Upper lobe of left lung (tissue), 6 donors: Measurements from ENCODE around the gene SLC6A3. TPM values are rescaled to one million over a fixed set of nuclear protein-coding genes. Genes with fewer than 3 reads are reported as not detected.

Source experiments
- ATAC-seq, 2 donors: fragments of 200-7000 bp; cut with Tn5 transposase; one replicate each; pipeline ENCODE4 v1.9.1; 2022; ENCODE audit warnings: mild to moderate bottlenecking in 2 of 2, moderate library complexity in 2 of 2; ENCODE audit not compliant: low FRiP score in 2 of 2
- DNase-seq, 2 donors: peaks; one replicate each; pipeline ENCODE4 v3.0.0-alpha.2; 2019 to 2020
- H3K27ac ChIP-seq, 4 donors: fragments of 200-600 bp; sonication (generic); one replicate each; pipeline ENCODE4 v1.5.1; 2016 to 2019
- H3K27me3 ChIP-seq, 4 donors: fragments of 200-600 bp; sonication (generic); one replicate each; pipeline ENCODE4 v1.5.1; 2017 to 2019
- H3K36me3 ChIP-seq, 4 donors: fragments of 200-600 bp; sonication (generic); one replicate each; pipeline ENCODE4 v1.5.1; 2016 to 2019
- H3K4me1 ChIP-seq, 4 donors: fragments of 200-600 bp; sonication (generic); one replicate each; pipeline ENCODE4 v1.5.1; 2018 to 2019
- H3K4me3 ChIP-seq, 4 donors: fragments of 200-600 bp; sonication (generic); one replicate each; pipeline ENCODE4 v1.5.1; 2017 to 2019; ENCODE audit warnings: mild to moderate bottlenecking in 2 of 4, moderate library complexity in 1 of 4
- H3K9me3 ChIP-seq, 4 donors: fragments of 200-600 bp; sonication (generic); one replicate each; pipeline ENCODE4 v1.5.1; 2018 to 2019
- CTCF ChIP-seq, 6 experiments: fragments of 450-650 bp in 4 of 6; fragments of 200-600 bp in 2 of 6; sonication (generic) in 2 of 6; IDR thresholded peaks; one replicate each; pipeline ENCODE4 v1.5.1; 2016 to 2019; ENCODE audit warnings: antibody characterized with exemption in 6 of 6
- EP300 ChIP-seq, 4 donors: sonication (generic); formaldehyde crosslinking; IDR thresholded peaks; one replicate each; pipeline ENCODE4 v1.5.1; 2017; ENCODE audit warnings: antibody characterized with exemption in 4 of 4, control low read depth in 2 of 4
- POLR2A ChIP-seq, 4 donors: fragments of 450-650 bp; IDR thresholded peaks; one replicate each; pipeline ENCODE4 v1.5.1; 2016 to 2017; ENCODE audit warnings: antibody characterized with exemption in 4 of 4, mild to moderate bottlenecking in 2 of 4
- POLR2AphosphoS5 ChIP-seq, 2 donors: sonication (generic); formaldehyde crosslinking; IDR thresholded peaks; one replicate each; pipeline ENCODE4 v1.5.1; 2017; ENCODE audit warnings: antibody characterized with exemption in 2 of 2
- WGBS, 2 donors: methylation state at CpG; one replicate each; pipeline ENCODE4 v1.1.5; 2017 to 2018; 5-methylcytosine and 5-hydroxymethylcytosine counted together
- total RNA-seq, 6 donors: library from RNA; depleted of rRNA in 4 of 6; stranded (reverse); fragments of >200 nt in 4 of 6; gene quantifications; one replicate each; pipeline versions ENCODE4 v1.1.0 to v1.2.1, GENCODE V29; 2016 to 2021
- donor health status: DM: no; HTN: no; CAD: no; lungs with moderate emphysema.
- donor health status: DM: no; HTN: yes; CAD: no; lungs with severe emphysema.

SLC6A3 gene
- total RNA-seq, 6 donors from 2014 or later, result 0.15 to 1.2 (median 0.36) TPM; not detected in 2

GRCh38 chr5:1465966-1466471, 20.8 kb upstream of the SLC6A3 start:
- WGBS, 2 donors, result 96 to 97% methylated on average over 13 to 30 of the region's 30 CpGs
- H3K9me3 ChIP-seq, result no peaks in the 10 kb centered on the region
- DNase-seq (peak; percentile 18 to 65), ATAC-seq (no peak)
- H3K27me3 ChIP-seq, result no peaks in the 10 kb centered on the region
- no peak overlapping the region for H3K4me3 ChIP-seq
- no peak overlapping the region for H3K27ac ChIP-seq
- TF ChIP-seq POLR2AphosphoS5 (IDR thresholded peaks at IDR 0.05) (no peak), POLR2A (IDR thresholded peaks at IDR 0.05) (no peak), EP300 (IDR thresholded peaks at IDR 0.05) (no peak), CTCF (IDR thresholded peaks at IDR 0.05) (no peak)
- no peaks in the 10 kb centered on the region for H3K4me1 ChIP-seq
- H3K36me3 ChIP-seq, result peaks cover 36 to 88% (median 84%) of the 10 kb centered on the region in 4 donors

- Histone ChIP-seq H3K9me3 (no peaks in the 10 kb centered on the region), H3K27ac (no peak overlapping the region), H3K36me3 (peaks cover 28 to 86% (median 77%) of the 10 kb centered on the region in 4 donors), H3K27me3 (no peaks in the 10 kb centered on the region), H3K4me1 (no peaks in the 10 kb centered on the region), H3K4me3 (no peak overlapping the region)
- DNase-seq (no peak), ATAC-seq (no peak)
- 96 to 98% methylated on average over 22 of the region's 22 CpGs for WGBS, 2 donors
- TF ChIP-seq CTCF (IDR thresholded peaks at IDR 0.05) (no peak), EP300 (IDR thresholded peaks at IDR 0.05) (no peak), POLR2A (IDR thresholded peaks at IDR 0.05) (no peak), POLR2AphosphoS5 (IDR thresholded peaks at IDR 0.05) (no peak)
Measured at GRCh38 chr5:1465117-1465516, 19.9 kb upstream of the SLC6A3 start.

DNA sequence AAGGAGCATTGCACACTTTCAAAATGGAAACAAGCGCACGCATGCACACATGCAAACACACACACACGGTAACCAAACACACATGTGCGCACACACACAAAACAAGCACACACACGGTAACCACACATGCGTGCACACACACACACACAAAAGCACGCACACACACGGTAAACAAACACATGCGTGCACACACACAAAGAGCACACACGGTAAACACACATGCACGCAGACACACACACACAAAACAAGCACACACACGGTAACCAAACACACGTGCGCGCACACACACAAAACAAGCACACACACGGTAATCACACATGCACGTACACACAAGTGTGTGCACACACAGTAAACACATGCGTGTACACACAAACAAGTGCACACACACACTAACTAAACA, 19.3 kb upstream of the SLC6A3 start:
- WGBS, 2 donors, result 90% methylated on average over 18 of the region's 18 CpGs
- TF ChIP-seq CTCF (IDR thresholded peaks at IDR 0.05), result no peak
- TF ChIP-seq EP300 (IDR thresholded peaks at IDR 0.05), result no peak
- TF ChIP-seq POLR2A (IDR thresholded peaks at IDR 0.05), result no peak
- no peak for TF ChIP-seq POLR2AphosphoS5 (IDR thresholded peaks at IDR 0.05)

DNA sequence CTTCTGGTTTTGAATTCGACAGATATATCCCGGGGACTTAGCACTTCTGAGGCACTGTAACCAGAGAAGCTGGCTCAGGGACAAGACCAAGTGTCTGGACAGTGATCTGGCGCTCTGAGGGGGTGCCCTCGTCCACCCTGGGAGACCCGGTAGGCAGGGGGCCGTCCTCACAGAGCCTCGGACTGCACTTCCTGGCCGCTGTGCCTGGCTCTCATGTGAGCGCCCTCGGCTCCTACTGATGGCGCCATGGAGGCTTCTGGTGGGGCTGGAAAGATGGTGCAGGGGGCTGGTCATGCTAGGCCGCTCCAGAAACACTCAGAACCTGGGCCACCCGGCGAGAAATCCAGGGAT, 18.8 kb upstream of the SLC6A3 start:
- Histone ChIP-seq H3K4me3 (no peak overlapping the region), H3K27me3 (no peaks in the 10 kb centered on the region), H3K36me3 (peaks cover 27 to 81% (median 69%) of the 10 kb centered on the region in 4 donors), H3K4me1 (no peaks in the 10 kb centered on the region), H3K27ac (no peak overlapping the region), H3K9me3 (no peaks in the 10 kb centered on the region)
- TF ChIP-seq CTCF (IDR thresholded peaks at IDR 0.05) (no peak), POLR2A (IDR thresholded peaks at IDR 0.05) (no peak), EP300 (IDR thresholded peaks at IDR 0.05) (no peak), POLR2AphosphoS5 (IDR thresholded peaks at IDR 0.05) (no peak)
- 89 to 92% methylated on average over 14 of the region's 14 CpGs for WGBS, 2 donors
- ATAC-seq (no peak), DNase-seq (peak in 1 of 2 donors; percentile 19)

More for the DNA sequence above, 19.3 kb upstream of the SLC6A3 start:
- DNase-seq (no peak), ATAC-seq (no peak)
- Histone ChIP-seq H3K36me3 (peaks cover 27 to 84% (median 72%) of the 10 kb centered on the region in 4 donors), H3K27me3 (no peaks in the 10 kb centered on the region), H3K9me3 (no peaks in the 10 kb centered on the region), H3K27ac (no peak overlapping the region), H3K4me1 (no peaks in the 10 kb centered on the region), H3K4me3 (no peak overlapping the region)
